Stomach (tissue), 4 donors: ENCODE measurements around the gene CORO7.

Source experiments
- CTCF ChIP-seq, 7 experiments: fragments of 450-650 bp in 4 of 7; fragments of 200-600 bp in 3 of 7; sonication (generic) in 3 of 7; IDR thresholded peaks; one replicate each; pipeline ENCODE4 v1.5.1; 2016 to 2019; ENCODE audit warnings: antibody characterized with exemption in 7 of 7, control low read depth in 2 of 7, mild to moderate bottlenecking in 1 of 7
- EP300 ChIP-seq: sonication (generic); formaldehyde crosslinking; IDR thresholded peaks from one replicate; pipeline ENCODE4 v1.6.1; 2017; ENCODE audit warnings: antibody characterized with exemption
- POLR2A ChIP-seq, 4 donors: fragments of 450-650 bp; IDR thresholded peaks; one replicate each; pipeline ENCODE4 v1.6.1; 2016; ENCODE audit warnings: antibody characterized with exemption in 4 of 4, control low read depth in 2 of 4, mild to moderate bottlenecking in 1 of 4, moderate library complexity in 1 of 4
- POLR2AphosphoS5 ChIP-seq, 3 donors: sonication (generic); formaldehyde crosslinking; IDR thresholded peaks; one replicate each; pipeline ENCODE4 v1.6.1; 2016; ENCODE audit warnings: antibody characterized with exemption in 3 of 3

GRCh38 chr16:4318967-4319366 is 97.4 kb downstream of the CORO7 start:
- no peak for TF ChIP-seq POLR2AphosphoS5 (IDR thresholded peaks at IDR 0.05)
- no peak for TF ChIP-seq CTCF (IDR thresholded peaks at IDR 0.05)
- no peak for TF ChIP-seq POLR2A (IDR thresholded peaks at IDR 0.05)
- no peak for TF ChIP-seq EP300
